GM12864 (cell line): ENCODE measurements around the gene MAP2K6.

Experiments used
- DNase-seq: peaks from one replicate; pipeline ENCODE4 v3.0.0-alpha.2; 2011; ENCODE audit warnings: low read depth
- H3K4me3 ChIP-seq: 2 replicates; pipeline ENCODE4 v1.5.1; 2011; ENCODE audit warnings: mild to moderate bottlenecking, low read depth, low read length, control low read depth
- TF ChIP-seq, protein P1 (sequence below): IDR thresholded peaks from 2 replicates; pipeline ENCODE4 v1.5.1; 2011; ENCODE audit warnings: low read depth, mild to moderate bottlenecking, moderate library complexity, low read length, control low read depth, inconsistent platforms; ENCODE audit errors: missing control alignments

The MAP2K6 gene

DNA sequence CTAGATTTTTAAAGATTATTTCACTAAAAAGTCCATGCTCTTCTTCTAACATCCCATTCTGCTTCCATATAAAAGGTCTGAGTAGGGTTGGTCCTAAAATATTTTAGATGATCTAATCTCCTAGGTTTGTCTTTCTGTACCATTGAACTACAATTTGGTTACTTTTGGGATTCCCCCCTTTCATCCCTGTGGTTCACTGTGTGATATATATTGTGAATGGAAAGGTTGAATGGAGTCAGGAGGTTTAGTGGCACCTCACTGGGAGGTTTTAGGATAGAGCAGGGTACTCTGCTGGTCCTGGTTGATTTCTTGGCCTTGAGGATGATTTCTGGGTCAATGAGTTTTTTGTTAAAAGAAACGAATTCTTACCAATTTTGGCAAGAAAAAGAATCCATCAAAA, 29.5 kb downstream of the MAP2K6 start:
- TF ChIP-seq, protein P1, sequence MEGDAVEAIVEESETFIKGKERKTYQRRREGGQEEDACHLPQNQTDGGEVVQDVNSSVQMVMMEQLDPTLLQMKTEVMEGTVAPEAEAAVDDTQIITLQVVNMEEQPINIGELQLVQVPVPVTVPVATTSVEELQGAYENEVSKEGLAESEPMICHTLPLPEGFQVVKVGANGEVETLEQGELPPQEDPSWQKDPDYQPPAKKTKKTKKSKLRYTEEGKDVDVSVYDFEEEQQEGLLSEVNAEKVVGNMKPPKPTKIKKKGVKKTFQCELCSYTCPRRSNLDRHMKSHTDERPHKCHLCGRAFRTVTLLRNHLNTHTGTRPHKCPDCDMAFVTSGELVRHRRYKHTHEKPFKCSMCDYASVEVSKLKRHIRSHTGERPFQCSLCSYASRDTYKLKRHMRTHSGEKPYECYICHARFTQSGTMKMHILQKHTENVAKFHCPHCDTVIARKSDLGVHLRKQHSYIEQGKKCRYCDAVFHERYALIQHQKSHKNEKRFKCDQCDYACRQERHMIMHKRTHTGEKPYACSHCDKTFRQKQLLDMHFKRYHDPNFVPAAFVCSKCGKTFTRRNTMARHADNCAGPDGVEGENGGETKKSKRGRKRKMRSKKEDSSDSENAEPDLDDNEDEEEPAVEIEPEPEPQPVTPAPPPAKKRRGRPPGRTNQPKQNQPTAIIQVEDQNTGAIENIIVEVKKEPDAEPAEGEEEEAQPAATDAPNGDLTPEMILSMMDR, result no peak
- no peak overlapping the region for H3K4me3 ChIP-seq
- DNase-seq, result no peak

DNA sequence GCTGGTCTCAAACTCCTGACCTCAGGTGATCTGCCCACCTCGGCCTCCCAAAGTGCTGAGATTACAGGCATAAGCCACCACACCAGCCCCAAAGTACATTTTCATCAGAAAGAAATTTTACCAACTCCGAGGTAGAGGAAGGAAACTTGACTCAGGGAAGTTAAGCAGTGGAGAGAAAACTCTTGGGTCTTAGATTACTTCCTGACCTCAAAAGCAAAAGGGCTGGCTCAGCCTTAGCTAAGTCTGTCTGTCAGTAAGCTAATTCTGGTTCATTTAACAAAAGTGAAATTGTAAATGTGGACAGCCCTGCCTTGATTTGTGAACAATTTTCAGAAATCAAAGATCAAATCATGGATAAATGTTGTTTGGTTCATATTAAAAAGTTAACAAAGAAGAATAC, 30.6 kb downstream of the MAP2K6 start:
- no peak overlapping the region for H3K4me3 ChIP-seq
- TF ChIP-seq, protein P1, result no peak
- no peak for DNase-seq

DNA sequence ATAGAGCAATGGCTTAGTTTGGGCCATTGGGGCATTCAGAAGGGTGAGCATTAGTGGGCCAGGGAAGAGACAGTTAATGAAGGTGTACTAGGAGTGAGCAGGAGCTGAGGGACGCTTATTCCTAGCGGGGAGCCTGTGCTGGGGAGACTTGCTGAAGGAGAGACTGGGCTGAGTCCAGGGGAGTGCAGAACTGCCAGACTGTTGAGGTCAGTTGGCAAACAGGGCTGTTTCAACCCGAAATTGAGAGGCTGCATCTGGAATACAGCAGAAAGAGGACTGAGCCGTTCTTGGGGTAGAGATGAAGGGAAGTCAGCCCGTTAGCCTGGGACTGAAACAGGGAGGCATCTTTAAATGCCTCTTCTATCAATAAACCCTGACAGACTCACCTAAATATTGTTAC, 33.2 kb downstream of the MAP2K6 start:
- TF ChIP-seq, protein P1, result no peak
- no peak overlapping the region for H3K4me3 ChIP-seq
- DNase-seq, result no peak

DNA sequence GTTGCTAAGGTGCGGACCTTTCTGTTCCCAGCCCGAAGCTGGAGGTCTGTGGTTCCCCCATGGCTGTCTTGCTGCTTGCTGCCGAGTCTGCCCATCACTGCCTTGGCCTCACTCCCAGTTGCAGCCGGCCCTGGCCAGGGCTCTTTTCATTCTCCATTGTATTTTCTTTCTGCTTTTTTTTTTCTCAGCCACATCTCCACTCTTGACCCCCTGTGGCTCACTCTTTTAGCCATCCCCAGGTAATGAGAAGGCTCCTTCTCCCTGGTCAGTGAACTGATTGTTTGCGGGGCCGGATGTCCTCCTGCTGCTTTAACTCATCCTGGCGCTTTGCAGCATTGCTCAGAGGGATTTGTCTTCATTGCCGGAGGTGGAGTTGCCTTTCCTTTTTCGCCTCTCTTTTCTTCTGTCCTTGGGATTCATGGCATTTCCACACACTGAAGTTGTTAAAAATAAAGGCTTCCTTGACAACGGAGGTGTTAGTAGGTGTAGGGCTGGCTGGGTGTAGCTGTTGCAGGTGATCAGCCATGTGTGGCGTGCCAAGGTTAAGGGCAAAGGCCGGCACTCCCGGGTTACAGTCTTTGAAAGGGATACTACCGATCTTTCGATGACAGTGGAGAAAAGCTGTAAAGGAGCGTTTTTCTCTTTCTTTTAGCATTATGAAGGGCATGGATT, 34.1 kb downstream of the MAP2K6 start:
- TF ChIP-seq, protein P1, result no peak
- no peak for DNase-seq
- H3K4me3 ChIP-seq, result no peak overlapping the region

DNA sequence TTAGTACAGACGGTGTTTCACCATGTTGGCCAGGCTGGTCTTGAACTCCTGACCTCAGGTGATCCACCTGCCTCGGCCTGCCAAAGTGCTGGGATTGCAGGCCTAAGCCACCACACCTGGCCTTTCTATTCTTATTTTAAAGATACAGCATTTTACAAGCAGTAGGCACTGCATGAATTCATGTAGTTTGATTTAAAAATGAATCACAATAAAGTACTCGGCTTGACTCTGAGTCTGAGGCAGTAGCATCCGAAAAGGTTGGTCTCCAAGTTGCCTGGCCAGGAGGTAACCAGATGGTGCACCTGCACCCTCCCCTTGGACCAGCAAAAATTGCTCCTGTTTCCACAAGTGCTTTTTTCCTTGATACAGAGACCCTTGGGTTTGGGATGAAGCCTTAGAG, 35.6 kb downstream of the MAP2K6 start:
- TF ChIP-seq, protein P1, result no peak
- H3K4me3 ChIP-seq, result no peak overlapping the region
- DNase-seq, result no peak

DNA sequence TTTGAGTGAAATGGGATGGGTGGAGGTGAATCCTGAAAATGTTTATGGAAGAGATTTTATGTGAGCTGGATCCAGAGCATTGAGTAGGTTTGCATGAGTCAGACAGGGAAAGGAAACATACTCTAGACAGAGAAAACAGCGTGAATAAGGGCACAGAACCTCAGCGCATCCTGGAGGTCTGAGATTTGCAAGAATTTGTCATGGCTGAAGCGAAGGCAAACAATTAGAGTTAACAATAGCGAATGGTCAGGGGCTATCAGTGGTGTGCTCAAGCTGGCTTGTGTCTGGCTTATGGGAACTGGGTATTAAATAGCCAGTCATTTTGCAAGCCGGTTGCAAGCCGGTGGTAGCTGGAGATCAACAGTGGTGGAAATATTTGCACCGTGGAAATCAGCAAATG, 36.4 kb downstream of the MAP2K6 start:
- no peak for DNase-seq
- H3K4me3 ChIP-seq, result no peak overlapping the region
- TF ChIP-seq, protein P1, result no peak
